Hippocampal formation (tissue), 2 donors: Measurements from ENCODE around the gene LMX1B.

ENCODE experiments used
- DNase-seq, 2 donors: peaks; one replicate each; lab custom pipeline; 2025; lab: John Stamatoyannopoulos, UW

LMX1B gene

GRCh38 chr9:126617823-126618165 lies 4.1 kb downstream of the LMX1B start:
- no peak for DNase-seq

DNA sequence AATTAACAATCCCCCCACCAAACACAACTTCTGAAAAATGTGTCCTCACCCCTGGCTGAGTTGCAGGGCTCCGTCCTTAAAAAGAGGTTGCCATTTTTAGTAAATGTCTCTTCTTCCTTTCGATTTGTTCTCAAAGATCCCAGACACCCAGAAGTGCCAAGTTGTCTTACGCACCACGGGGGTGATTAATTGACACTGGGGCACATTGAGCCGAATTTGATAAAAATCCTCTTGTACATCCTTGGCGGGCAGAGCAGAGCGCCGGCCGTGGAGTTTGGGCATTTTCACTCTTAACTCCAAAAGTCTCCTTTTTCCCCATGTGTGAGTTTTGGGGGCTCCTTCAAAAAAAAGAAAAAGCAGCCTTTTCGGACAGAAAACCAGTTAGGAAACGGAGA lies 4.5 kb downstream of the LMX1B start:
- DNase-seq: no peak

DNA sequence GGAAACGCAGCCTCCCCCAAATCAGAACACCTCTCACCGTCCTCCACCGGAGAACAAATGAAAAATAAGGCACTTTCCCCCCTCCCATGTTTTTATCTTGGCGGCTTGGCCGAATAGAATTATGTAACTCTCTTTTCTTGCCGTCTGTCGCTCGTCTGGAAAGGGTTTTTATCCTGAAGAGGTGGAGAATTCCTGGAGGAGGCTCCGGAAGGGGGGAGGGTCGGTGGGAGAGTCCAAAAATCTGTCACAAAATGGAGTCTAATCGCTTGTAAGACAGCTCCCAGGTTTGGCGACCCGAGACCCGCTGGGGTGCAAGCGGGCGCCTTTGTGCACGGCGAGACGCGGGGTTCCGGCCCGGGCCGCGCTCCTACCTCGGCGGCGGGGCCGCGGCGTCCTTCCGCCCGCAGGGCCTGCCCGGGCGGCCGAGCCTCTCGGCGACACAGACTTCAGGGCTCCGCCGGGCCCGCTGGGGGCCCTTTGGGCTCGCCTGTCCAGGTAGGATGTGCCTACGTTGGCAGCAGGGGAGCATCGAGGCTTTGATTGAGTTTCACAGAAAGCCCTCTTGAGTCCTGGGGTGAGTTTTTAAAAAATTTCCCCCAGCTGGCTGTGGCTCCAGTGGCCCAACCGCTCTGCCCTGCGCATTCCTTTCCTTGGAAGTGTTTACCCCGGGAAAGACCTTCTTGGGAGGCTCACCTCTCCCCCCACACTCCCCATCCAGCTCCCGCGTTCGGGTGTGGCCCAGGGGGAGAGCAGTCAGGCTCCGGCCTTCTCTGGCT lies 5.0 kb downstream of the LMX1B start:
- DNase-seq: no peak

- no peak for DNase-seq
These were observed 5.8 kb downstream of the LMX1B start for GRCh38 chr9:126619361-126620135.

DNA sequence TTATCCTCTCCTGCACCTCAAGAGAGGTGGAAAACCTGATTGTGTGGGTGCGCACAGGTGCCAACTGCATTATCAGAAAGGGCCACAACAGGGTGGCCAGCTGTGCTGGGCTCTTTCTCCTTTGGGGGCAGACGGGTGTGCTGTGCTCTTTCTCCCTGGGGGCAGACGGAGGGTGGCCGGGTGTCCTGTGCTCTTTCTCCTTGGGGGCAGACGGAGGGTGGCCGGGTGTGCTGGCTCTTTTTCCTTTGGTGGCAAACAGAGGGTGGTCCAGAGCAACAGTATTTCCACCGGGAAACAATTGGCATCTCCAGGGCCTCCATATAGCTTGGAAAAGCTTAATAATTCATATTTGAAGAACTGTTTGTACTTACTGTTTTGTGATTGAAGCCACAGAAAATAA lies 6.8 kb downstream of the LMX1B start:
- DNase-seq: no peak

- no peak for DNase-seq
These were observed 7.6 kb downstream of the LMX1B start for GRCh38 chr9:126621061-126621918.

GRCh38 chr9:126621919-126622735 lies 8.4 kb downstream of the LMX1B start:
- no peak for DNase-seq

DNA sequence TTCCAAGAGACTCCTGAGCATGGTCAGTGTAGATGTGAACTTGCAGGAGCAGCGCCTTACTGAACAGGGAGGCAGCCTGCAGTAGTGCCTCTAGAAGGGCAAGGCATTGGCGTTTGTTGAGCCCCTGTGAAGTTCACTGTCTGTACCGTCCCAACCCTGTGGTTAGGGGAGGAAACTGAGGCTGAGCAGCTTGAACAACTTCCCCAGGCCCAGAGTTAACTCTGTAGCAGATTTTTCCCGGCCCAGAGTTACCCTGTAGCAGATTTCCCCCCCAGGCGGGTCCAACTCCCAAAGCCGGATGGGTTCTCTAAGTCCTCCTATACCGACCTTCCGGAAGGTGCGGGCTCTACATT lies 9.6 kb downstream of the LMX1B start:
- no peak for DNase-seq

- DNase-seq: no peak
These were observed 10.1 kb downstream of the LMX1B start for GRCh38 chr9:126623667-126624478.

DNA sequence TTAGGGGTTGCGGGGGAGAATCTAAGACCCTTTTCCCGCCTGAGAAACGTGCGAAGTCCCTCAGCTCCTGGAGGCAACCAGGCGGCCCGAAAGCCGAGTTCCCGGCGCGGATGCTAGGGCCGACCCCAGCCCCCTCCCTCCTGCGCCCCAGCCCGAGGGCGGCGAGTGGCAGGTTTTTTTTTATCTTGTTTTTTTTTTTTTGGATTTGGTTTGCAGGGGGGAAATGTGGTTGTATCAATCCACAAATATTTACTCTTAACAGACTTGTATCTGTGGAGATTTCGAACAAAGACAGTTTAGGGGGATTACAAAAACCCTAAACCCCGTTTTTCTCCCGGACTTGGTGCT lies 10.7 kb downstream of the LMX1B start:
- no peak for DNase-seq

DNA sequence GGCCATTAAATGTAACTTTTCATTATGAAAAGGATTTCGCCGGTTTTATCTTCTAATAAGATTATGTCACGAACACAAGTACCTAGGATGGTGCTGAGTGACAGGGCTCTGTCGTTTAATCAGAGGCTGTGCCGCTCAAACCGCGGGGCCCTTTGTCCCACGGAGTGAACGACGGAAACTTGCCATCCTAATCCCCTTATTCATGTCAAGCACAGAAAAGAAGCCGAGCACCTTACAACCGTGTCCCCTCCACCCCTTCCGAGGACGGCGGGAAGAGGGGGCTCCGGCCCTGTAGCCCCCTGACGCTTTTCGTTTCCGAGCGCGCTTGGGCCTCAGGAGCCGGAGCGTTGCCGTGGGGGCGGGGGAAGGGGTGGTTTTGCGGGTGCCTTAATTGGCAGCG lies 11.2 kb downstream of the LMX1B start:
- DNase-seq: no peak

GRCh38 chr9:126625329-126626126 lies 11.8 kb downstream of the LMX1B start:
- no peak for DNase-seq

GRCh38 chr9:126626127-126626925 lies 12.6 kb downstream of the LMX1B start:
- no peak for DNase-seq

- no peak for DNase-seq
These were observed 13.2 kb downstream of the LMX1B start for GRCh38 chr9:126626926-126627233.

DNA sequence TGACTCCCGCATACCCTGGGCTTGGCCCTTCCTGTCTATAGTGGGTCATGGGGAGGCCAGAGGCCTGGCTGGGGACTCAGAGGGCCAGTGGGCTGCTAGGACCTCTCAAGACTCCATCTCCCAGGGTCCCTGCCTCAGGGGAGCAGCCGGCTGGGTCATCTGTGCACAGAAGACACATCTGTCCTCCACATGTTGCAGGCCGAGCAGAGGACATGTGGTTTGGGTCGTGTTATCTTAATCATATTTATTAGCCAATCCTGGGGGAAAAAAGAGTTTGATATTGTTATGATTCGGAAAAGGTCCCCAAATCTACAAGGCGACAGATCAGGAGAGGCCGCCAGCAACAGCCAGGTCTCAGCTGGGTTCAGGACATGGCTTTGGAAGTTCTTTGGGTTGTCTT lies 14.4 kb downstream of the LMX1B start:
- DNase-seq: no peak

- DNase-seq: no peak
These were observed 15.4 kb downstream of the LMX1B start for GRCh38 chr9:126628969-126629674.

- DNase-seq: no peak
These were observed 16.9 kb downstream of the LMX1B start for GRCh38 chr9:126630458-126631237.

GRCh38 chr9:126631254-126631653 lies 17.5 kb downstream of the LMX1B start:
- no peak for DNase-seq
